K562 (cell line): ENCODE results near the gene WWC2. TPM values are rescaled to one million over a fixed set of nuclear protein-coding genes. Genes with fewer than 3 reads are reported as not detected.

Experiments
- ARHGAP35 ChIP-seq: fragments of 450-650 bp; IDR thresholded peaks from 2 replicates; pipeline ENCODE4 v1.6.1; 2018; ENCODE audit not compliant: partially characterized antibody
- FOXA3 ChIP-seq, 2 experiments: fragments of 450-650 bp in 1 of 2; sonication (generic) in 1 of 2; formaldehyde crosslinking; IDR thresholded peaks in 1 of 2; conservative IDR thresholded peaks in 1 of 2; 2 replicates each; pipeline versions ENCODE4 v1.4.0 to v1.8.0; 2020 to 2022; ENCODE audit warnings: mild to moderate bottlenecking in 2 of 2, missing genetic modification reagents in 1 of 2
- ILK ChIP-seq: fragments of 450-650 bp; IDR thresholded peaks from 2 replicates; pipeline ENCODE4 v1.6.1; 2016; ENCODE audit warnings: missing genetic modification characterization, low read depth, mild to moderate bottlenecking, missing compliant biosample characterization, moderate library complexity, borderline replicate concordance
- KLF16 ChIP-seq: IDR thresholded peaks from 2 replicates; pipeline ENCODE4 v1.6.1; 2016; ENCODE audit warnings: antibody characterized with exemption
- MTA2 ChIP-seq: fragments of 450-650 bp; IDR thresholded peaks from 2 replicates; pipeline ENCODE4 v1.6.1; 2016; ENCODE audit warnings: low read depth
- MYBL2 ChIP-seq, 2 experiments: fragments of 450-650 bp in 1 of 2; sonication (generic) in 1 of 2; formaldehyde crosslinking in 1 of 2; IDR thresholded peaks; 2 replicates each; pipeline versions ENCODE4 v1.6.1 to v1.8.1; 2017 to 2022; ENCODE audit warnings: borderline replicate concordance in 1 of 2, inconsistent platforms in 1 of 2, low read depth in 1 of 2, mild to moderate bottlenecking in 1 of 2, missing genetic modification reagents in 1 of 2, moderate library complexity in 1 of 2
- NBN ChIP-seq: fragments of 450-650 bp; IDR thresholded peaks from 2 replicates; pipeline ENCODE4 v1.6.1; 2016; ENCODE audit warnings: low read depth, mild to moderate bottlenecking
- NKRF ChIP-seq: fragments of 450-650 bp; IDR thresholded peaks from 2 replicates; pipeline ENCODE4 v1.6.1; 2016; ENCODE audit warnings: borderline replicate concordance
- POLR2AphosphoS2 ChIP-seq: IDR thresholded peaks from 2 replicates; pipeline ENCODE4 v1.6.1; 2012; ENCODE audit warnings: low read length, improper control_type of control experiment
- TGIF2 ChIP-seq: sonication (generic); formaldehyde crosslinking; IDR thresholded peaks from 2 replicates; pipeline ENCODE4 v1.8.1; 2022; ENCODE audit warnings: mild to moderate bottlenecking, missing genetic modification reagents, moderate library complexity
- TRIM28 ChIP-seq: fragments of 450-650 bp; IDR thresholded peaks from 2 replicates; pipeline ENCODE4 v1.6.1; 2017
- XRCC3 ChIP-seq: fragments of 450-650 bp; IDR thresholded peaks from 2 replicates; pipeline ENCODE4 v1.6.1; 2017; ENCODE audit warnings: mild to moderate bottlenecking, moderate library complexity
- ZBTB17 ChIP-seq: fragments of 450-650 bp; formaldehyde crosslinking; IDR thresholded peaks from 2 replicates; pipeline ENCODE4 v1.4.0; 2020; ENCODE audit warnings: mild to moderate bottlenecking
- polyA plus RNA-seq, 8 experiments: library from polyadenylated mRNA; depleted of rRNA in 4 of 8; stranded (reverse) in 5 of 8; unstranded in 3 of 8; fragments of >200 nt; fragmentation: Nextera tagmentation in 2 of 8; fragmentation: Illumina TruSeq in 1 of 8; extraction: Ambion mirVana in 2 of 8; extraction: Trizol in 1 of 8; gene quantifications; 2 replicates each; pipeline versions ENCODE4 v1.2.1 to v1.2.3, GENCODE V29; 2011 to 2014; ENCODE audit warnings: inconsistent platforms in 1 of 8, missing spikeins in 1 of 8
- total RNA-seq, 7 experiments: library from RNA; depleted of rRNA in 6 of 7; stranded (reverse); fragments of >200 nt in 6 of 7; fragmentation: Illumina TruSeq in 2 of 7; extraction: Trizol in 2 of 7; gene quantifications; 2 replicates each; pipeline versions ENCODE4 v1.2.1 to v1.2.3, GENCODE V29; 2011 to 2021; ENCODE audit warnings: low replicate concordance in 1 of 7
- TF ChIP-seq, protein P1 (sequence below): fragments of 450-650 bp; IDR thresholded peaks from one replicate; pipeline ENCODE4 v1.6.1; 2018; ENCODE audit warnings: mild to moderate bottlenecking, moderate library complexity; ENCODE audit not compliant: partially characterized antibody
- TF ChIP-seq, protein P2 (sequence below): fragments of 450-650 bp; IDR thresholded peaks from 2 replicates; pipeline ENCODE4 v1.6.1; 2017; ENCODE audit warnings: mild to moderate bottlenecking, moderate library complexity
- TF ChIP-seq, protein P3 (sequence below): fragments of 450-650 bp; formaldehyde crosslinking; conservative IDR thresholded peaks from 2 replicates; pipeline ENCODE4 v1.4.0; 2022; ENCODE audit warnings: mild to moderate bottlenecking, missing genetic modification characterization
- TF ChIP-seq, protein P4 (sequence below): fragments of 450-650 bp; IDR thresholded peaks from 2 replicates; pipeline ENCODE4 v1.6.1; 2016
- TF ChIP-seq, protein P5 (sequence below): fragments of 250-450 bp; sonication (Bioruptor Pico); IDR thresholded peaks from 2 replicates; pipeline ENCODE4 v1.5.0; 2020; ENCODE audit warnings: mild to moderate bottlenecking, borderline replicate concordance

WWC2 gene
- total and polyA plus RNA-seq, 9 of the 15 experiments (the other 6 are each of a cell fraction or from before 2014, with no cell fraction given), result 3.7 to 39.4 (median 19.6) TPM

DNA sequence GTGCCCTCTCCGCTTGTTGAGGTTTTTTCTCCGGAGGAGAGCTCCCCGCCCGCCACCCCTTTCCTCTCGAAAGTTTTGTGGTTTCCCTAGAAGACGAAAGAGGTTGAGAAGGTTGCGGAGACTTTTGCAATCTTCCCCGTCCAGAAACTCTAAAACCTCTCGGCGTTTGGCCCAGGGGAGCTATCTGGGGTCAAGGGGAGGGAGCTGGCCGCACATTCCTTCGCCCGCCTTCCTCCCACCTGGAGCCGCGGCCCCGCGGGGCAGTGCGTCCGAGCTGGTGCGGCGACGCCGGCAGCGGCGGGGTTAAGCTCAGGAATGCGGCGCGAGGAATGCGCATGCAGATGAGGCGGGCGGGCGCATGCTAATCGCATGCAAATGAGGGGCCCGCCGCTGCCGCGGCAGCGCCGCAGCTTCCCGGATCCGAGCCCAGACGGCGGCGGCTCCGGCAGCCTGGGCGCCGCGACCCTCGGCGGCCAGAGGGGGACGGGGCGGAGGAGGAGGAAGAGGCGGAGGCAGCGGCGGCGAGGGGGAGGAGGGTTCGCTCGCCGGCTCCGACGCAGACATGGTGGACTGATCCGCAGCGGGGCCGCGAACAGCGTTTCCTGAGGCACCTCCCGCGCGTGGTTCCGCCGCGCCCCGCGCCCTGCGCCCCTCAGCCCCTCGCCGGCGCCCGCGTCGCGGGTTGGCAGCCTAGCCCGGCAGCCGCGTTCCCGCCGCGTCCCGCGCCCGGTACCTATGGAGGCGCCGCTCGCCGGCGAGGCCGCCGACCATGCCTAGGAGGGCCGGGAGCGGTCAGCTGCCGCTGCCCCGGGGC is at the start of gene WWC2 (continued):
- TF ChIP-seq POLR2AphosphoS2 (no peak), ILK (tag) (no peak), MTA2 (no peak), NBN (no peak), TRIM28 (no peak), KLF16 (no peak), ARHGAP35 (no peak), TGIF2 (CRISPR knock-in tag) (no peak), FOXA3 (CRISPR knock-in tag; conservative IDR thresholded peaks at IDR 0.05 in 1 of 2, IDR thresholded peaks at IDR 0.05 in 1 of 2) (no peak), MYBL2 (IDR thresholded peaks at IDR 0.05; ENCODE audit: low read depth) (no peak), MYBL2 (CRISPR knock-in tag; IDR thresholded peaks at IDR 0.05; ENCODE audit: borderline replicate concordance) (no peak), ZBTB17 (CRISPR knock-in tag) (no peak), NKRF (no peak), XRCC3 (no peak)
- TF ChIP-seq, protein P1, sequence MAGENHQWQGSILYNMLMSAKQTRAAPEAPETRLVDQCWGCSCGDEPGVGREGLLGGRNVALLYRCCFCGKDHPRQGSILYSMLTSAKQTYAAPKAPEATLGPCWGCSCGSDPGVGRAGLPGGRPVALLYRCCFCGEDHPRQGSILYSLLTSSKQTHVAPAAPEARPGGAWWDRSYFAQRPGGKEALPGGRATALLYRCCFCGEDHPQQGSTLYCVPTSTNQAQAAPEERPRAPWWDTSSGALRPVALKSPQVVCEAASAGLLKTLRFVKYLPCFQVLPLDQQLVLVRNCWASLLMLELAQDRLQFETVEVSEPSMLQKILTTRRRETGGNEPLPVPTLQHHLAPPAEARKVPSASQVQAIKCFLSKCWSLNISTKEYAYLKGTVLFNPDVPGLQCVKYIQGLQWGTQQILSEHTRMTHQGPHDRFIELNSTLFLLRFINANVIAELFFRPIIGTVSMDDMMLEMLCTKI, result no peak
- TF ChIP-seq, protein P2, sequence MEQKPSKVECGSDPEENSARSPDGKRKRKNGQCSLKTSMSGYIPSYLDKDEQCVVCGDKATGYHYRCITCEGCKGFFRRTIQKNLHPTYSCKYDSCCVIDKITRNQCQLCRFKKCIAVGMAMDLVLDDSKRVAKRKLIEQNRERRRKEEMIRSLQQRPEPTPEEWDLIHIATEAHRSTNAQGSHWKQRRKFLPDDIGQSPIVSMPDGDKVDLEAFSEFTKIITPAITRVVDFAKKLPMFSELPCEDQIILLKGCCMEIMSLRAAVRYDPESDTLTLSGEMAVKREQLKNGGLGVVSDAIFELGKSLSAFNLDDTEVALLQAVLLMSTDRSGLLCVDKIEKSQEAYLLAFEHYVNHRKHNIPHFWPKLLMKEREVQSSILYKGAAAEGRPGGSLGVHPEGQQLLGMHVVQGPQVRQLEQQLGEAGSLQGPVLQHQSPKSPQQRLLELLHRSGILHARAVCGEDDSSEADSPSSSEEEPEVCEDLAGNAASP, result no peak
- TF ChIP-seq, protein P3, sequence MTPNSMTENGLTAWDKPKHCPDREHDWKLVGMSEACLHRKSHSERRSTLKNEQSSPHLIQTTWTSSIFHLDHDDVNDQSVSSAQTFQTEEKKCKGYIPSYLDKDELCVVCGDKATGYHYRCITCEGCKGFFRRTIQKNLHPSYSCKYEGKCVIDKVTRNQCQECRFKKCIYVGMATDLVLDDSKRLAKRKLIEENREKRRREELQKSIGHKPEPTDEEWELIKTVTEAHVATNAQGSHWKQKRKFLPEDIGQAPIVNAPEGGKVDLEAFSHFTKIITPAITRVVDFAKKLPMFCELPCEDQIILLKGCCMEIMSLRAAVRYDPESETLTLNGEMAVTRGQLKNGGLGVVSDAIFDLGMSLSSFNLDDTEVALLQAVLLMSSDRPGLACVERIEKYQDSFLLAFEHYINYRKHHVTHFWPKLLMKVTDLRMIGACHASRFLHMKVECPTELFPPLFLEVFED (CRISPR knock-in tag), result no peak
- TF ChIP-seq, protein P4, sequence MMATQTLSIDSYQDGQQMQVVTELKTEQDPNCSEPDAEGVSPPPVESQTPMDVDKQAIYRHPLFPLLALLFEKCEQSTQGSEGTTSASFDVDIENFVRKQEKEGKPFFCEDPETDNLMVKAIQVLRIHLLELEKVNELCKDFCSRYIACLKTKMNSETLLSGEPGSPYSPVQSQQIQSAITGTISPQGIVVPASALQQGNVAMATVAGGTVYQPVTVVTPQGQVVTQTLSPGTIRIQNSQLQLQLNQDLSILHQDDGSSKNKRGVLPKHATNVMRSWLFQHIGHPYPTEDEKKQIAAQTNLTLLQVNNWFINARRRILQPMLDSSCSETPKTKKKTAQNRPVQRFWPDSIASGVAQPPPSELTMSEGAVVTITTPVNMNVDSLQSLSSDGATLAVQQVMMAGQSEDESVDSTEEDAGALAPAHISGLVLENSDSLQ, result no peak
- TF ChIP-seq, protein P5, sequence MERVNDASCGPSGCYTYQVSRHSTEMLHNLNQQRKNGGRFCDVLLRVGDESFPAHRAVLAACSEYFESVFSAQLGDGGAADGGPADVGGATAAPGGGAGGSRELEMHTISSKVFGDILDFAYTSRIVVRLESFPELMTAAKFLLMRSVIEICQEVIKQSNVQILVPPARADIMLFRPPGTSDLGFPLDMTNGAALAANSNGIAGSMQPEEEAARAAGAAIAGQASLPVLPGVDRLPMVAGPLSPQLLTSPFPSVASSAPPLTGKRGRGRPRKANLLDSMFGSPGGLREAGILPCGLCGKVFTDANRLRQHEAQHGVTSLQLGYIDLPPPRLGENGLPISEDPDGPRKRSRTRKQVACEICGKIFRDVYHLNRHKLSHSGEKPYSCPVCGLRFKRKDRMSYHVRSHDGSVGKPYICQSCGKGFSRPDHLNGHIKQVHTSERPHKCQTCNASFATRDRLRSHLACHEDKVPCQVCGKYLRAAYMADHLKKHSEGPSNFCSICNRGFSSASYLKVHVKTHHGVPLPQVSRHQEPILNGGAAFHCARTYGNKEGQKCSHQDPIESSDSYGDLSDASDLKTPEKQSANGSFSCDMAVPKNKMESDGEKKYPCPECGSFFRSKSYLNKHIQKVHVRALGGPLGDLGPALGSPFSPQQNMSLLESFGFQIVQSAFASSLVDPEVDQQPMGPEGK (CRISPR knock-in tag), result no peak
